Kidney tubule cell (primary cell): ENCODE measurements around the gene FCRLB.
A peak's percentile ranks its signal among the peaks of the same experiment; 100 is the strongest.
"Not testable (repeated sequence)": the region's sequence is repeated elsewhere in the genome, so short reads cannot be mapped to it uniquely, and the experiment has no call there.

ENCODE experiments used
- DNase-seq: peaks from one replicate; pipeline ENCODE4 v3.0.0-alpha.2; 2018; ENCODE audit warnings: low spot score

FCRLB gene

DNA sequence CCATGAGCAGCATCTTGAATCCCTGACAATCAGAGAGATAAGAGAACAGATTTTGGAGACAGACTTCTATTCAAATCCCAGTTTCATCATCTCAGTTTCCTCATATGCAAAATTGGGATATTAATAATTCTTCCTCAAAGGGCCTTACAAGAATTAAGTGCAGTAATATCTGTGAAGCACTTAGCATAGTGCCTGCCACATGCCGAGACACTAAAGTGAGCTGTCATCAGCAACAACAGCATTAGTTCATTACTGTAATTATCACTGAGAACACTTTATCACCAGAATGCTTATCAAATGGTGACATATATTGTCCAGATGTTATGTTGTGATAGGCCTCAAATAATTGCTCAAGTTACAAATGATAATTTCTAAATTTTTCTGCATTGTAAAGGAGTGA lies 922 bp upstream of the FCRLB start:
- DNase-seq = no peak

DNA sequence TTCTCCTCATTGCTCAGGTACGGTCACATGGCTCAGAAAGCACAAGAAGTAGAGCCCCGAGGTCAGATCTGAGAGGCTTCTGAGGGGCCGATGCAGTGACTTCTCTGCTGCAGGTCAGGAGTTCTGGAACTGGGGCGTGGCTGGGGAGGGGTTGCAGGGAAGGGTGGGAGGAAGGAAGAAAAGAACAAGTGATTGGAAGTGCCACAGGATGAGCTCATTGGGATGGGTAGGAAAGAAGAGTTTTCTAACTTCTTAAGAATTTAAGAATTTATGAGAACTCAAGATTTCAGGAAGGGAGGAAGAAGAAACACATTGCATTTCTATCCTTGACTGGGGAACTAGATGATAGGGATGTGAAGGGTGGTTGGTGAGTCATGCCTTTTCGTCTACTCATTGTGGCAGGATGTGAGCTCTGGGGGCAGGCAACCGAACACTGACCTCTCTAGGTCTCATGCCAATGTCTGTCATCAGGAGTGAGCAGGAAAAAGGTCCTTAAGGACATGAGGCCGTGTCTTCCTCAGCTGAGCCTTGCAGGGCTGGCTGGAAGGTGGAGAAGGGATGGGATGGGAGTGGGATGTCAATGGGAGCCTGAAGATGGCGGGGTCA lies 497 bp downstream of the FCRLB start:
- peak; percentile 92 for DNase-seq

DNA sequence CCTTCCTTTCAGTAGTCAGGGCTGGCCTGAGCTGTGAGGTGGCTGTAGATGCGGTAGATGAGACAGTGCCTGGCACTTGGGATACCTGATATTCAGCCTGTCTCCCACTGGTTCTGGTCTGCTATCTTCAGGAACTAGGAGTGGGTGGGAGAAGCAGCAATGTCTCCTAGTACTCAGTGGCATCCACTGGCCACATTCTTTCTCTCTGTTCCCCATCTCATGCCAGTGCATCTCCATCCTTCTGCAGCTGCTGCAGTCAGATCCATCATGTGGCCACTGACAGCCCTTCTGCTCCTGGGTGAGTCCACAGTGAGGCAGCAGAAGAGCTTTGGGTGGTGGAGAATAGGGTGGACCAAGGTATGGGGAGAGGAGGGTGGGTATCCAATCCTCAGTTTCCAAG lies 1.1 kb downstream of the FCRLB start:
- DNase-seq = no peak

DNA sequence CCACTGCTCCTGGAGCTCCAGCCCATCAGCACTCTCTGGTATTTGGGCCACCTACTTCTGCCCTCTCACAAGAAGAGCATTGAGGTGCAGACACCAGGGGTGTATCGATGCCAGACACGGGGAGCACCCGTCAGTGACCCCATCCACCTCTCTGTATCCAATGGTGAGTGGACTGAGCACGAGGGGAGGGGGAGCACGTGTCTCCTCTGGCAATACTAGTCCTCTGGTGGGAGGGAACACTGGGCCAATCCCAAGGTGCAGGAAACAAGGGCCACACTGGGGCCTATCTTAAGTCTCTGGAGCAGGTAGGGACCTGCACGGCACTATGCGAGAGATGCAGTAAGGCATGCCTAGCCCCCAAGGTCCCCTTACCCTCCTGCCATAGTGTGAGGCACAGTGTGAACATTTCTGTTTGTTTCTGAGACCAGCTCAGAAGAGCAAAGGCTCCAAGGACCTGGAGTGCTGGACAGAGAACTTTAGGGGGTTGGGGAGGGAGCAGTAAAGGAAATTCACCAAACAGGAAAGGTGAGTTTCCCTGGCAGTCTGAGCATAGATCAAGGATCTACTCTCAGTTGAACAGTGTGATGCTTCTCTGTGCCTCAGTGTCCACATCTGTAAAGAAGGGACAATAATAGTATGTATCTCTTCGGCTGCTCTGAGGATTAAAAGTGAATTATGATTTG lies 2.3 kb downstream of the FCRLB start:
- no peak for DNase-seq

DNA sequence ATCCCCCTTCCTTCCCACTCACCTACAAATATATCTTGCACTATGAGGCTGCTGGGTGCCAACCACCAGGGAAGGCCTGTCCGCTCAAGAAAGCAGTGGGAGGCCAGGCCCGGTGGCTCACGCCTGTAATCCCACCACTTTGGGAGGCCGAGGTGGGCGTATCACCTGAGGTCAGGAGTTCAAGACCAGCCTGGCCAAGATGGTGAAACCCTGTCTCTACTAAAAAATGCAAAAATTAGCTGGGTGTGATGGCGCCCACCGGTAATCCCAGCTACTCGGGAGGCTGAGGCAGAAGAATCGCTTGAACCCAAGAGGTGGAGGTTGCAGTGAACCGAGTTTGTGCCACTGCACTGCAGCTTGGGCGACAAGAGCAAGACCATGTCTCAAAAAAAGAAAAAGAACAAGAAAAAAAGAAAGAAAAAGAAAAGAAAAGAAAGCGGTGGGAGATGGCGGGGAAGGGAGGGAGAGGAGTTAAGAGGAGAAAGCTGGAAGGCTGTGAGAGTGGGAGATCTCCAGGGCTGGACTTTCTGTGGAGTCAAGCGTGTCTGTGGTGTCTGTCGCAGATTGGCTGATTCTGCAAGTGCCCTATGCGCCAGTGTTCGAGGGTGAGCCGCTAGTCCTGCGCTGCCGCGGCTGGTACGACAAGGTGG lies 4.0 kb downstream of the FCRLB start:
- DNase-seq = not testable (repeated sequence)

DNA sequence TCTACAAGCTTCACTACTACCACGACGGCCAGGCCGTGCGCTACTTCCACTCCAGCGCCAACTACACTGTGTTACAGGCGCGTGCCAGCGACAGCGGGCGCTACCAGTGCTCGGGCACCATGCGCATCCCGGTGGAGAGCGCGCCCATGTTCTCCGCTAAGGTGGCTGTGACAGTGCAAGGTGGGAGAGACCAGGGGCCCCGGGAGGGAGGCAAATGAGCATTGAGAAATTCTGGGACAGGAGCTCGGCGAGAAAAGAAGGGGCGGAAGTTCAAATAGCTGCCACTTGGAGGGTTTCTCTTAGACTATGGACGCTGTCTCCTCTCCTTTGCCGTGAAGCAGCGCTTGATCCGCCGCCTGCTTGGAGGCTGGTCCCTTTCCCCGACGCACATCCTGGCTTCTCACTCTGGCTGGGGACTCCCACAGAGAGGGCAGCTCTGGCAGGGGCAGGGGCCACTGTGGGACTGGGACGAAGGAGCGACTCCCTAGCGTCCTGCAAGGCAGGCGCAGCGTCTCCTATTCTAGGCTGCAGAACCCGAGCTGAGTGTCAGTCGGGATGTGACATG lies 4.6 kb downstream of the FCRLB start:
- DNase-seq = peak; percentile 54

DNA sequence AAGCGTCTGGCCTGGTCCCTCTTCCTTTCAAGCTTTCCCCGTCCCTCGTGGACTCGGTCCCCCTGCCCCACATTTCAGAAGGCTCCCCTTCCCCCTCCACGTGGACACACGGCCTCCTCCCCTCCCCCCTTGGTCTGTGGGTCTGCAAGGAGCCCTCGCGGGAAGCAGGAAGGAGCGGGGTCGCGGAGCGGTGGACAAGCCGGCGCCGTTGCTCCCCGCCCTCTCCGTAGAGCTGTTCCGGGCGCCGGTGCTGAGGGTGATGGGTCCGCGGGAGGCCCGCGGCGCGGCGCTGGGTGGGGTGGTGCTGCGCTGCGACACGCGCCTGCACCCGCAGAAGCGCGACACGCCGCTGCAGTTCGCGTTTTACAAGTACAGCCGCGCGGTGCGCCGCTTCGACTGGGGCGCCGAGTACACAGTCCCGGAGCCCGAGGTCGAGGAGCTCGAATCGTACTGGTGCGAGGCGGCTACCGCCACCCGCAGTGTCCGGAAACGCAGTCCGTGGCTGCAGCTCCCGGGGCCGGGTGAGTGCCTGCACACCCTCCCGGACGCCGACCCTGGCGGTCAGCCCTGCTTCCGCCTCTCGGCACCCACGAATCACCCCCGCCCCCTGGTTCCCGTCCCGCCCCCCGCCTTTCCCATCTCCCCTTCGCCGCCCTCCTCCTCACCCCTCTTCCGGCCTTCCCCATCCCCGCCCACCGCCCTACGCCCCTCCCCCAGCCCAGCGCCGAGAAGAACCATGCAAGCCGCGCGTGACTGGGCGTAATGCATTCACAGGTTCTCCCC lies 5.3 kb downstream of the FCRLB start:
- peak; percentile 83 for DNase-seq

DNA sequence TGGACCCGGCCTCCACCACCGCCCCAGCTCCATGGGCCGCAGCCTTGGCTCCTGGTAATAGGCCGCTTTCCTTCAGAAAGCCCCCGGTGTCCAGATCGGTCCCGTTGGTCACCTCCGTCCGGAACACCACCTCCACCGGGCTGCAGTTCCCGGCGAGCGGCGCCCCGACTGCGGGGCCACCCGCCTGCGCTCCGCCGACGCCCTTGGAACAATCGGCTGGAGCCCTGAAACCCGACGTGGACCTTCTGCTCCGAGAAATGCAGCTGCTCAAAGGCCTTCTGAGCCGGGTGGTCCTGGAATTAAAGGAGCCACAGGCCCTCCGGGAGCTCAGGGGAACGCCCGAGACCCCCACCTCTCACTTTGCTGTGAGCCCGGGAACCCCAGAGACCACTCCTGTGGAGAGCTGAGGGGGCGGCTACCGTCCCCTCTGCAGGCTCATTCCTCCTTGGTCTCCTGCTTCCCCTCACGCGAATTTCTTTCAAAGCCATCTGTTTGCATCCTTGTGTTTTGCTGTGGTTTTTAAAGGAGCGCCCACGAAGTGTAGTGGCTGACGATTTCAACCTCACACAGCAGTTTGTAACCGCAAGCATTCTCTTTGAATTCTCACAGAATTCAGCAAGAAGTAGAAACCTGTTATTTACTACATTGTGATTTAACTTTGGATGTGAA lies 6.0 kb downstream of the FCRLB start:
- peak; percentile 35 for DNase-seq

DNA sequence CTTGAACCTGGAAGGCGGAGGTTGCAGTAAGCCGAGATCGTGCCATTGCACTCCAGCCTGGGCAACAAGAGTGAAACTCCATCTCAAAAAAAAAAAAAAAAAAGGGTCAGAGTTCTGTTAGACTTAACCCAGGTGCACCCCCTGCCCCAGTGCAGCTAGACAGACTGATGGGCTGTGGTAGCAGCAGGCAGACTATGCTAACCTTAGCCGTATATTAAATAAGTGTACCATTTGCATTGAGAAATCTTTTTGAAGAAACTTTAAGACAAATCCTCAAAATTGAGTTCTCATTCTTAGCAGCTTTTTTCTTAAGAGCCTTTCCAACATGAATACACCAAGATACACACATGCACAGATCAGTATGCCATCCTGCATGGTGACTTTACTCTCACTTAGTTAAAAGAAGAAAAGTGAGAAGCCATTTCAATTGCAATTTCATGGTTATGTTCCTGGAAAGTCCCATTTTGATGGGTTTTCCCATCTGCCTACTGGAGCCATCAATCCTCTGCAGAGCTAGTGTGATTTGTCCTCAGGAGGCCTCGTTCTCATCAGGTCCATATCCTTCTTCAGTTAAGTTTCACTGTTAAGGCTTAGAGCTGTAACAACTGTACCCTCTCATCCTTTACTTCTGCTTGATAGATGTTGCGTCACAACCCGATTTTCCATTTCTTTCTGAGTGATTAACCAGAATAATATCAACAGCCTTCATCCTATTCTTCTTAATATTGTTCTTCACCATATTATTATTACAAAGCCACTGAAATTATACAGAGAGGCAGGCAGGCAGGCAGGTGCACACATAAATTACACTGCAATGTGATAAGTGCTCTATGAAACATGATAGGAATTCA lies 7.3 kb downstream of the FCRLB start:
- DNase-seq = no peak

DNA sequence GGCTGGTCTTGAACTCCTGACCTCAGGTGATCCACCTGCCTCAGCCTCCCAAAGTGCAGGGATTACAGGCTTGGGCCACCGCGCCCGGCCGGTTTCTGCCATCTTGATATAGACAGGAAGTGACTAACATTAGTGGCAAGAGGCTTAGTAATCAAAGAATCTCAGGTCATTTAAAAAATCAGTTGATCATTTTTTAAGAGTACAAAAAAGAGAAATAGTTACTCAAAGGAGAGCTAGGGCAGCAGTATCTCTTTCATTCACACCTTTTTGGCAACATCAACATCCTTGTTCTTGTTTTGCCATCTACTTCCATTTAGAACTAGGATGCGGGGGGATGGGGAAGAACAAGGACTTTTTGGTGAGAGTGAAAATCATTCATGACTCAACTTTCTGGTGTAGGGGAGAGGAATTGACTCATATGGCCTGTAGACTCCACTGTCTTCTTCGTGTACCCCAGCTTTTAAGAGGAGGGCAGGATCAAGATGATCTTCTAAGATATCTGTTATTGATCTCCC lies 8.8 kb downstream of the FCRLB start:
- DNase-seq = peak; percentile 74

DNA sequence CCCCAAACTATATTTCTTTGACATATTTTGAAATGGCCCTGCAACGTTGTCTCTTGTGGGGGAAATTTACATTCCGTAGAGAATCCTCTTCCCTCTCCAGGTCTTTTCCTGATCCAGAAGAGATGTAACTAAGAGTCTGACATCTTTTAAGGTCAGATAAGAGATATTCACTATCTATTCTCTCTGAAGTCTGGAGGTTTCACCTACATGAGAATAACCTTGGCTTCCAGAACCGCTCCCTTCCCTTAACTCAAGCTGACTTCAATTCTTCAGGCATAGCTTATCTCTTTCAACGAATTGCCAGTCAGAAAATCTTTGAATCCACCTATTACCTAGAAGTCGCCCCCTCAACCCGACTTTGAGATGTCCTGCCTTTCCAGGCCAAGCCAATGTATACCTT lies 9.9 kb downstream of the FCRLB start:
- no peak for DNase-seq

DNA sequence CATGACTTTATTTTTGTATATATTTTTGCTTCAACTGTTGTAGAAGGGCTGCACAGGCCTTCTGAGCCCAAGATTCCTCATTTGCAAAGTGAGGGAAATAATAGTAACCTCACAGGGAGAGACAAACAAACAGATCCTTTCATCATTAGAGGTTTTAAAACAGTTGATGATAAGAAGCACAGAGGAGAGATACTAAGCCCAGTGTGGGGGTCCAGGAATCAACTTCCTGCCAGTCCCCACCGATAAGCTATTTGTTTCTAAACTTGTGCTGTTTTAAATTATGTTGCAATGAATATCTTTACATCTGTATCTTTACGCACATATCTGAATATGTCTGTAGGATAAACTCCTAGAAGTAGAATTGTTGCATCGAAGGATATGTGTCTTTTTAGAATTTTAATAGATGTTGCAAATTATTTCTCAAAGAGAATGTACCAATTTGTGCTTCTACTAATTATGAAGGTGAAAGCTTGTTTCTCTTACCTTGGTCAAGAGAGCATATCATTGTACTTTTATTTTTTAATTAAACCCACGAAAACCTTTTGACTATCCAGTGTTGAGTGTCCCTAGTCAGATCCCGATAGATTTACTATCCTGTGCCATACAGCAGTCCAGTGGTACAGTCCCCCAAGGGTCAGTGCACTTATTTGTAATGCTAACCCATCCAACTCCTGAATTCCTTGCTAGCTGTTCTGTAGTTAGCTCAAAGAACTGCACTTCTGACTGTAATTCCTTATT lies 10.8 kb downstream of the FCRLB start:
- DNase-seq = no peak

DNA sequence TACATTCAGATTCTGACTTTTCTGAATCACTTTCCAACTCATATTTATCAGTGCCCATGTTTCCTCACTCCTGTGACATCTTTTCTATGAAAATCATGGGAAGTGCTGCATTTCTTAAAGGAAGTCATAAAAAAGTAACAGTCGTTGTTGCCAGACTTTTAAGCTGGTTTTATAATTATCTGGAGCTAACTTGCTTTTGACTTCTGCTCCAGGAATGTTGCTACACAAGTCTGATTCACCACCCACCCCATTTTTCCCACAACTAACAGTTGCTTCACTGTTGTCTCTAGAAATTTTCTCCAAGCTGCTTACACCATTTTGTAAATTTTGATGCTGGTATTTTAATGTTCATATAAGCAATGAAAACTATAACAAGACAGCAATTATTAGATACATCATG lies 12.2 kb downstream of the FCRLB start:
- DNase-seq = peak; percentile 84

DNA sequence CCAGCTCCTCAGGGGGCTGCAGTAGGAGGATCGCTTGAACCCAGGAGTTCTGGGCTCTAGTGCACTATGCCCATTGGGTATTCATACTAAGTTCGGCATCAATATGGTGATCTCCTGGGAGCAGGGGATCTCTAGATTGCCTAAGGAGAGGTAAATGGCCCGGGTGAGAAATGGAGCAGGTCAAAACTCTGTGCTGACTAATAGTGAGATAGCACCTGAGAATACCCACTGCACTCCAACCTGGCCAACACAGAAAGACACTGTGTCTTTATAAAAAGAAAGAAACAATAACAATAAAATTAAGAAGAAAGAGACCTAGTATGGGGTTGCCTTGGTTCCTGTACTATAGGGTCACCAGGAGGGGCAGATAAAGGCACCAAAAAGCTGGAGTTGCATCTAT lies 14.5 kb downstream of the FCRLB start:
- no peak for DNase-seq

DNA sequence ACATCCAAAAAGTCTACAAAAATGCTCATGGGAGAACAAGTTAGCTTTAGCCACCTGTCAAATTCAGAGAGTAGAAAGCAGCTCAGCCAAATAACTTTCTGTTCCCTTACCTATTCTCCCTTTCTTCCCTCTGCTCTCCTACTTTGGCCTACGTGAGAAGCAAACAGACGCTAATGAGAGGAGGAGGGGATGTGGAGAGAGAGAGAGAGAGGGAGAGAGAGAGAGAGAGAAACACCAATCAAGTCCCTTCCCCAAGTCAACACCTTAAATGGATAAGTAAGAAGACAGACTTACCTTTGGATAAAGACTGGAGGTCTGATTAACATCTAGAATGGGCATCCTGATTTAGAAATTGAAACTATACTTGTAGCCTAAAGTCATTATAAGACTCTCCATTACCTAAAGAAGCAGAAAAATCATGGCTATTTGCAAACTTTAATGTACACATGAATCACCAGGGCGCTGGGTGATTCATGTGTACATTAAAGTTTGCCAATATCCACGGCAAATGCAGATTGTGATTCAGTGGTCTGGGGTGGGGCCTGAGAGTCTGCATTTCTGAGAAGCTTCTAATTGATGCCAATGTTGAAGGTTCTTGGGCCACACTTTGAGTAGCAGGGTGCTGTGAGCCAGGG lies 15.1 kb downstream of the FCRLB start:
- no peak for DNase-seq

DNA sequence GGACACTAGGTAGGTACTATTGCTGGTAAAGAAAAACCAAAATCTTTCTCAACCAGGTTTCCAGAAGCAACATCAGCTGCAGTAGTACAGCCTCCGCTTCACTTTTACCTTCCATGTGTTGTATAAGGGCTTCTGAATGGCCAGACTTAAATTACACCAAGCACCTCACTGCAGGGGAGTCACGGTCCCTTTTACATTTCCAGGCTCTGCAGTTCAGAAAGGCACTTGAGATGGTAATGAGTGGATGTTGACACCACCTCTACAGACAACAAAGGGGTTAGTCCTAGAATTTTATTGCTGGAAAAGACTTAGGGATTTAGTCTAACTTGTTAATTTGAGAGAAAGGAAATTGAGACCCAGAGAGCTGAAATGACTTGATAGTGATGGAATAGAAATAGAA lies 16.3 kb downstream of the FCRLB start:
- no peak for DNase-seq

DNA sequence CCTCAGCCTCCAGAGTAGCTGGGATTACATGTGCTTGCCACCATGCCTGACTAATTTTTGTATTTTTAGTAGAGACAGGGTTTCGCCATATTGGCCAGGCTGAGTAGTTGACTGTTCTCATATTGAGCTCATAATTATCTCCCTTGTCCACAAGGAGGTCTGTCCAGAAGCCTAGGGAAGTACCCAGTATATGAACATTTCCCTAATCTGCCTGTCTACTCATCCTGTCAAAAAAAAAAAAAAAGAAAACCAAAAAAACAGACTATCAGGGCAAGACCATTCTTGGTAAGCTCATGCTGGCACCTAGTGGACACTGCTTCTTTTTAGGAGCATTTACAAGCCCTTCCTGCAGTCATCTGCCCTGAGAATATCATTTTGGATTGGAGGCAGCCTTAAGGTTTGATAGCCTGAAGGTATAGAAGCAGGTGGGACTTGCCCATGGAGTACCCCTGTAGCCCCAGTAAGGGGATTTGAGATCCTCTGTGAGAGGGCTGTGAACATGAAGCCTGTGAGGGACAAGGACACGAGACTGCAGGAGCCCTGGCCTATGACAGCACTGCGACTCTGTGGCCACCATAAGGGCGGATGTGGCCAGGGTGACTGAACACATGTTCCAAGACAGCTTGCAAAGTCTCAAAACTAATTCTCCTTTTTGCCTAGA lies 17.4 kb downstream of the FCRLB start:
- peak; percentile 80 for DNase-seq

DNA sequence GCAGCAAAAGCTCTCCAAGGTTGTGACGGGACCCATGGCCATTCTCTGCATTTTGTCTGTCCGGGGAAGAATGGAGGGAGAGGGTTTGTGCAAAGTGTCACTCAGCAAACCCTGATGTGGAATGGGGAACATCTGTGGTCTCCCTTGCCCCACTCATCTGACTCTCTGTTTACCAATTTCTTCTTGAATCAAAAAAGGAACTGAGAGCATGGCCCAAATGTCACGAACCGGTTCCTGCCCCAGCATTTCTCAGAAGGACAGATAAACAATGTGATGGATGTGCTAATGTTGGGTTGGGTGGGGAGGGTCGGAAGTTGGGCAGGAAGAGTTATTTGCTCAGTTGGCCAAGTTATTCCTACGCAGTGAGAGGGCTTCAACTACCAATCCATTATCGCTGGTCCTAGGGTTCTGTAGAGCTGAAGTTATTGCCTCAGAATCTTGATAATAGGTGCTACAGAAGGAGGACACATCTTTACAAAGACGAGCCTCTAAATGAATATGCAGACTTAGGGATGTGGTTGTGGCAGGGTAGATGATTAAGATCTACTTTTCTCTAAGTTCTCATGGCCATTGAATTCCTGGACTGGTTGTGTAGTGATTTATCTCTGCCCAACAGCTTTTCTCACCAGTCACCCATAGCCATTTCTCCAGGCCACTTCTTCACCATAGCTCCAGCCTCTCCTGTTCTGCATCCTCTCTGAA lies 18.7 kb downstream of the FCRLB start:
- DNase-seq = no peak
